ENCODE results near the gene FRRS1. TPM values are rescaled to one million over a fixed set of nuclear protein-coding genes. Genes with fewer than 3 reads are reported as not detected.

FRRS1 gene
- total and polyA plus RNA-seq, 3 donors from 2014 or later: 1.7 to 7.6 (median 6.1) TPM

- no peak for DNase-seq
- Histone ChIP-seq H3K4me3 (no peak overlapping the region), H3K9me3 (no peaks in the 10 kb centered on the region), H3K27me3 (no peaks in the 10 kb centered on the region), H3K27ac (no peak overlapping the region), H3K4me1 (no peaks in the 10 kb centered on the region), H3K36me3 (ENCODE audit: low read depth, missing control alignments) (no peaks in the 10 kb centered on the region)
- 92 to 93% methylated on average over 1 of the region's 1 CpG for WGBS, 2 donors
- no peak for TF ChIP-seq POLR2A (IDR thresholded peaks at IDR 0.05)
- no peak for TF ChIP-seq CTCF (IDR thresholded peaks at IDR 0.05)
- intact Hi-C loops (cut with DNase I; ENCODE audit: low total_unique reads): no loop called here
Observed at GRCh38 chr1:99751877-99752504, 14.4 kb downstream of the FRRS1 start.

- TF ChIP-seq CTCF (IDR thresholded peaks at IDR 0.05): no peak
- TF ChIP-seq POLR2A (IDR thresholded peaks at IDR 0.05): no peak
- Histone ChIP-seq H3K27ac (no peak overlapping the region), H3K4me1 (no peaks in the 10 kb centered on the region), H3K36me3 (ENCODE audit: low read depth, missing control alignments) (no peaks in the 10 kb centered on the region), H3K27me3 (no peaks in the 10 kb centered on the region), H3K4me3 (no peak overlapping the region), H3K9me3 (no peaks in the 10 kb centered on the region)
- intact Hi-C loops (cut with DNase I; ENCODE audit: low total_unique reads): no loop called here
- no peak for DNase-seq
- 63 to 79% methylated on average over 2 of the region's 2 CpGs for WGBS, 2 donors
Observed at GRCh38 chr1:99749504-99750347, 16.7 kb downstream of the FRRS1 start.

GRCh38 chr1:99748419-99748818 is 18.0 kb downstream of the FRRS1 start:
- TF ChIP-seq POLR2A (IDR thresholded peaks at IDR 0.05) (no peak), CTCF (IDR thresholded peaks at IDR 0.05) (no peak)
- H3K27ac ChIP-seq: no peak overlapping the region
- no peaks in the 10 kb centered on the region for H3K4me1 ChIP-seq
- 89 to 95% methylated on average over 2 of the region's 2 CpGs for WGBS, 2 donors
- H3K9me3 ChIP-seq: no peaks in the 10 kb centered on the region
- DNase-seq: no peak
- intact Hi-C loops (cut with DNase I; ENCODE audit: low total_unique reads): no loop called here
- no peaks in the 10 kb centered on the region for H3K36me3 ChIP-seq (ENCODE audit: low read depth, missing control alignments)
- no peak overlapping the region for H3K4me3 ChIP-seq
- no peaks in the 10 kb centered on the region for H3K27me3 ChIP-seq

GRCh38 chr1:99745684-99746083 is 20.8 kb downstream of the FRRS1 start:
- Histone ChIP-seq H3K27me3 (no peaks in the 10 kb centered on the region), H3K9me3 (no peaks in the 10 kb centered on the region)

More at GRCh38 chr1:99745684-99746083, 20.8 kb downstream of the FRRS1 start:
- H3K4me1 ChIP-seq: no peaks in the 10 kb centered on the region
- no peak overlapping the region for H3K27ac ChIP-seq
- 65 to 87% methylated on average over 2 of the region's 2 CpGs for WGBS, 2 donors
- intact Hi-C loops (cut with DNase I; ENCODE audit: low total_unique reads): no loop called here
- TF ChIP-seq CTCF (IDR thresholded peaks at IDR 0.05) (no peak), POLR2A (IDR thresholded peaks at IDR 0.05) (no peak)
- no peak overlapping the region for H3K4me3 ChIP-seq
- DNase-seq: no peak
- no peaks in the 10 kb centered on the region for H3K36me3 ChIP-seq (ENCODE audit: low read depth, missing control alignments)
